HCT116 (cell line): ENCODE measurements around the gene M1AP. TPM values are rescaled to one million over a fixed set of nuclear protein-coding genes. Genes with fewer than 3 reads are reported as not detected.

ENCODE experiments used
- ATAC-seq: fragments of 200-7000 bp; cut with Tn5 transposase; 2 replicates; pipeline ENCODE4 v1.9.1; 2020; ENCODE audit warnings: mild to moderate bottlenecking, moderate library complexity
- BruUV-seq: library from RNA; stranded (reverse); fragments of 400-500 nt; replicated peaks from 2 replicates; lab custom pipeline; 2021; lab: Mats Ljungman, UMichigan
- CTCF ChIA-PET: fragments of 300-600 bp; sonication (Branson Sonifier 250); formaldehyde crosslinking; loops from one replicate; lab custom pipeline; 2021; ENCODE audit warnings: antibody characterized with exemption; lab: Charles Lee
- POLR2A ChIA-PET: fragments of 300-600, 350-600 bp; sonication (Branson Sonifier 250); formaldehyde crosslinking; loops from one replicate; lab custom pipeline; 2021; ENCODE audit warnings: antibody characterized with exemption; lab: Charles Lee
- RAD21 ChIA-PET, 2 experiments: fragments of 300-600 bp; sonication (Branson Sonifier 250); formaldehyde crosslinking; loops; one replicate each; lab custom pipeline; 2023; ENCODE audit warnings: low total read pairs in 2 of 2; ENCODE audit not compliant: uncharacterized antibody in 2 of 2, unreplicated experiment in 2 of 2, low non-redundant PET in 1 of 2; lab: Charles Lee
- DNase-seq: peaks from one replicate; pipeline ENCODE4 v3.0.0-alpha.2; 2010; ENCODE audit warnings: low read depth, low spot score
- H2AFZ ChIP-seq: fragments of 200-600 bp; shearing (Covaris generic), sonication (generic); 2 replicates; pipeline ENCODE4 v1.6.1; 2017; ENCODE audit warnings: low read depth, mixed run types, mixed read lengths, antibody characterized with exemption, low read length; ENCODE audit not compliant: poor library complexity, severe bottlenecking
- H3K27ac ChIP-seq: 2 replicates; pipeline ENCODE4 v1.5.1; 2012; ENCODE audit warnings: low read depth, low read length
- H3K27me3 ChIP-seq: fragments of 200-600 bp; sonication (generic); 2 replicates; pipeline ENCODE4 v1.6.1; 2016; ENCODE audit warnings: mixed run types, low read length, mixed read lengths; ENCODE audit not compliant: insufficient read depth
- H3K36me3 ChIP-seq, 2 experiments: fragments of 200-500 bp in 1 of 2; fragments of 200-600 bp in 1 of 2; sonication (Bioruptor generic) in 1 of 2; sonication (generic) in 1 of 2; 2 replicates each; pipeline versions ENCODE4 v1.5.1 to v1.6.1; 2014 to 2016; ENCODE audit warnings: low read length in 2 of 2, inconsistent platforms in 1 of 2, mixed read lengths in 1 of 2, mixed run types in 1 of 2; ENCODE audit not compliant: insufficient read depth in 2 of 2, control insufficient read depth in 1 of 2
- H3K4me1 ChIP-seq, 2 experiments: fragments of 200-600 bp in 1 of 2; sonication (generic) in 1 of 2; 2 replicates each; pipeline versions ENCODE4 v1.5.1 to v1.6.1; 2012 to 2017; ENCODE audit warnings: low read length in 2 of 2, inconsistent platforms in 1 of 2, mild to moderate bottlenecking in 1 of 2, mixed read lengths in 1 of 2, mixed run types in 1 of 2, moderate library complexity in 1 of 2; ENCODE audit not compliant: insufficient read depth in 2 of 2, control insufficient read depth in 1 of 2
- H3K4me2 ChIP-seq: fragments of 200-600 bp; sonication (generic); 2 replicates; pipeline ENCODE4 v1.6.1; 2017; ENCODE audit warnings: mixed run types, low read length, mixed read lengths
- H3K4me3 ChIP-seq, 2 experiments: fragments of 200-600 bp in 1 of 2; sonication (generic) in 1 of 2; replicated peaks in 1 of 2; 2 replicates each; pipeline ENCODE4 v1.5.1; 2011 to 2016; ENCODE audit warnings: low read length in 2 of 2, control low read depth in 1 of 2, low read depth in 1 of 2, mild to moderate bottlenecking in 1 of 2, mixed read lengths in 1 of 2, mixed run types in 1 of 2
- H3K79me2 ChIP-seq: fragments of 200-600 bp; sonication (generic); 2 replicates; pipeline ENCODE4 v1.6.1; 2017; ENCODE audit warnings: mild to moderate bottlenecking, mixed run types, low read length, moderate library complexity, mixed read lengths; ENCODE audit not compliant: insufficient read depth
- H3K9ac ChIP-seq: fragments of 200-600 bp; sonication (generic); 2 replicates; pipeline ENCODE4 v1.6.1; 2016; ENCODE audit warnings: low read length, mixed read lengths
- H3K9me2 ChIP-seq: fragments of 200-600 bp; sonication (generic), shearing (Covaris generic); 2 replicates; pipeline ENCODE4 v1.6.1; 2017; ENCODE audit warnings: mixed run types, mild to moderate bottlenecking, moderate library complexity; ENCODE audit not compliant: insufficient read depth
- H3K9me3 ChIP-seq, 2 experiments: fragments of 200-500 bp in 1 of 2; fragments of 200-600 bp in 1 of 2; sonication (Bioruptor generic) in 1 of 2; sonication (generic) in 1 of 2; 2 replicates each; pipeline ENCODE4 v1.6.1; 2014 to 2017; ENCODE audit warnings: low read length in 2 of 2, mixed read lengths in 2 of 2, inconsistent platforms in 1 of 2, low read depth in 1 of 2, mild to moderate bottlenecking in 1 of 2, mixed run types in 1 of 2, moderate library complexity in 1 of 2; ENCODE audit not compliant: control insufficient read depth in 1 of 2, insufficient read depth in 1 of 2
- H4K20me1 ChIP-seq: fragments of 200-600 bp; sonication (generic), shearing (Covaris generic); 2 replicates; pipeline ENCODE4 v1.6.1; 2017; ENCODE audit warnings: mixed run types, mild to moderate bottlenecking, moderate library complexity; ENCODE audit not compliant: insufficient read depth
- CBX3 ChIP-seq: IDR thresholded peaks from 2 replicates; pipeline ENCODE4 v1.6.1; 2012; ENCODE audit warnings: low read depth
- CEBPB ChIP-seq: IDR thresholded peaks from 2 replicates; pipeline ENCODE4 v1.6.1; 2012; ENCODE audit warnings: low read depth
- EGR1 ChIP-seq: IDR thresholded peaks from 2 replicates; pipeline ENCODE4 v1.6.1; 2012; ENCODE audit warnings: low read depth
- ELF1 ChIP-seq: IDR thresholded peaks from 2 replicates; pipeline ENCODE4 v1.6.1; 2012; ENCODE audit warnings: low read depth, borderline replicate concordance
- EZH2phosphoT487 ChIP-seq: fragments of 200-600 bp; IDR thresholded peaks from 2 replicates; pipeline ENCODE4 v1.6.1; 2018; ENCODE audit warnings: antibody characterized with exemption, borderline replicate concordance
- FOSL1 ChIP-seq: IDR thresholded peaks from 2 replicates; pipeline ENCODE4 v1.6.1; 2012; ENCODE audit warnings: low read depth
- JUND ChIP-seq: IDR thresholded peaks from 2 replicates; pipeline ENCODE4 v1.6.1; 2012
- POLR2A ChIP-seq: IDR thresholded peaks from 2 replicates; pipeline ENCODE4 v1.7.0; 2011; ENCODE audit warnings: borderline replicate concordance; ENCODE audit not compliant: insufficient read depth, insufficient read length; ENCODE audit errors: extremely low read depth
- POLR2AphosphoS5 ChIP-seq: IDR thresholded peaks from 2 replicates; pipeline ENCODE4 v1.6.1; 2011; ENCODE audit warnings: mild to moderate bottlenecking, low read depth, low read length, moderate library complexity
- SIN3A ChIP-seq: IDR thresholded peaks from 2 replicates; pipeline ENCODE4 v1.6.1; 2012; ENCODE audit warnings: low read depth
- SP1 ChIP-seq: IDR thresholded peaks from 2 replicates; pipeline ENCODE4 v1.6.1; 2012; ENCODE audit warnings: low read depth
- SRF ChIP-seq: IDR thresholded peaks from 2 replicates; pipeline ENCODE4 v1.6.1; 2012; ENCODE audit warnings: low read depth
- TCF7L2 ChIP-seq: IDR thresholded peaks from 2 replicates; pipeline ENCODE4 v1.7.0; 2011; ENCODE audit warnings: borderline replicate concordance, inconsistent platforms; ENCODE audit not compliant: insufficient read depth, insufficient read length; ENCODE audit errors: extremely low read depth
- YY1 ChIP-seq: IDR thresholded peaks from 2 replicates; pipeline ENCODE4 v1.6.1; 2011; ENCODE audit warnings: low read length, low read depth, moderate library complexity, mild to moderate bottlenecking; ENCODE audit not compliant: insufficient replicate concordance; ENCODE audit errors: extremely low read depth
- ZFX ChIP-seq: fragments of 450-650 bp; IDR thresholded peaks from 2 replicates; pipeline ENCODE4 v1.6.1; 2017
- intact Hi-C: fragments of 100-400 bp; cut with micrococcal nuclease; formaldehyde crosslinking; loops from 2 replicates; pipeline ENCODE4 v1.10.0; 2022
- total RNA-seq: library from RNA; stranded (reverse); gene quantifications from one replicate; pipeline ENCODE4 v1.2.1, GENCODE V29; 2021; ENCODE audit not compliant: unreplicated experiment
- TF ChIP-seq, protein P1 (sequence below), 3 experiments: fragments of 200-600 bp in 1 of 3; sonication (generic) in 1 of 3; IDR thresholded peaks in 2 of 3; conservative IDR thresholded peaks in 1 of 3; 2 replicates each; pipeline ENCODE4 v1.5.1; 2012 to 2017; ENCODE audit warnings: low read depth in 2 of 3, low read length in 2 of 3, antibody characterized with exemption in 1 of 3, borderline replicate concordance in 1 of 3, control low read depth in 1 of 3, mild to moderate bottlenecking in 1 of 3, mixed read lengths in 1 of 3, mixed run types in 1 of 3, moderate library complexity in 1 of 3; ENCODE audit not compliant: insufficient read depth in 1 of 3
- TF ChIP-seq, protein P2 (sequence below): IDR thresholded peaks from 2 replicates; pipeline ENCODE4 v1.6.1; 2012

Gene M1AP
- total RNA-seq, 1 experiment from 2014 or later = 28.2 TPM

DNA sequence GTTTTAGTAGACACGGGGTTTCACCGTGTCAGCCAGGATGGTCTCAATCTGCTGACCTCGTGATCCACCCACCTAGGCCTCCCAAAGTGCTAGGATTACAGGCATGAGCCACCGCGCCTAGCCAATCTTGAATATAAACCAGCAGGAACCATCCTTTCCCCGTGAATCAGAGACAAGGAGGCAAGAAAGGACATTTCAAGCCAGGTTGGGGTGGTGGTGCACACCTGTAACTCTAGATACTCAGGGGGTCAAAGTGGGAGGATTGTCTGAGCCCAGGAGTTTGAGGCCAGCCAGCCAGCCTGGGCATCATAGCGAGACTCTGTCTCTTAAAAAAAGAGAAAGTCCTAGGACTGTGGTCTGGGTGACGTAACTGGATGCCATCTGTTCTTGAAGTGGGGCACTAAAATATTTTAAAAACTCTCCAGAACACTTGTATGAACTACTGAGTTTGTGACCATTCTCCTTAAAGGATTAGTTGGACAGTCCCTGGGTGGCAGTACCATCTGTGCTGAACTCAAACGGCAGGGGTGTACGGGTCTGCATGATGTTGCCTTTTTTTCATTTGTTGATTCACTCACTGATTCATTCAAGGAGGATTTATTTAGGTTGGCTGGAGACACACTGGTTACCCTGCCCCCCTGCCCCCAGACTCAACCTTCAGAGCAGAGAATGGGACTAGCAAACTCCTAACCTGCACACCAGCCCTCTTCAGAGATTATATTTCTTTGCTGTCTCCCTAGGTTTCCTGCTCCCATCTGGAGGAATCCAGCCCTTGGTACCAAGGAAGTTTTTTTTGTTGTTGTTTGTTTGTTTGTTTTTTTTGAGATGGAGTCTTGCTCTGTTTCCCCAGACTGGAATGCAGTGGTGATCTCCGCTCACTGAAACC is 136.8 kb downstream of the M1AP start:
- Histone ChIP-seq H3K4me1 (peaks cover 6 to 16% of the 10 kb centered on the region in 2 experiments; a peak in 3 of 4 replicates), H3K36me3 (no peaks in the 10 kb centered on the region), H3K79me2 (peaks cover 9% of the 10 kb centered on the region; the same call in 1 of the 2 replicates), H3K4me3 (no peak overlapping the region), H3K9me2 (no peaks in the 10 kb centered on the region), H3K27me3 (no peaks in the 10 kb centered on the region), H3K9me3 (no peaks in the 10 kb centered on the region), H3K4me2 (no peak overlapping the region), H3K27ac (no peak overlapping the region), H3K9ac (no peak overlapping the region), H4K20me1 (no peaks in the 10 kb centered on the region), H2AFZ (no peak overlapping the region)
- no peak for TF ChIP-seq SIN3A
- no peak for TF ChIP-seq SRF
- no peak for TF ChIP-seq FOSL1
- no peak for TF ChIP-seq YY1
- no peak for TF ChIP-seq ZFX
- TF ChIP-seq, protein P1, sequence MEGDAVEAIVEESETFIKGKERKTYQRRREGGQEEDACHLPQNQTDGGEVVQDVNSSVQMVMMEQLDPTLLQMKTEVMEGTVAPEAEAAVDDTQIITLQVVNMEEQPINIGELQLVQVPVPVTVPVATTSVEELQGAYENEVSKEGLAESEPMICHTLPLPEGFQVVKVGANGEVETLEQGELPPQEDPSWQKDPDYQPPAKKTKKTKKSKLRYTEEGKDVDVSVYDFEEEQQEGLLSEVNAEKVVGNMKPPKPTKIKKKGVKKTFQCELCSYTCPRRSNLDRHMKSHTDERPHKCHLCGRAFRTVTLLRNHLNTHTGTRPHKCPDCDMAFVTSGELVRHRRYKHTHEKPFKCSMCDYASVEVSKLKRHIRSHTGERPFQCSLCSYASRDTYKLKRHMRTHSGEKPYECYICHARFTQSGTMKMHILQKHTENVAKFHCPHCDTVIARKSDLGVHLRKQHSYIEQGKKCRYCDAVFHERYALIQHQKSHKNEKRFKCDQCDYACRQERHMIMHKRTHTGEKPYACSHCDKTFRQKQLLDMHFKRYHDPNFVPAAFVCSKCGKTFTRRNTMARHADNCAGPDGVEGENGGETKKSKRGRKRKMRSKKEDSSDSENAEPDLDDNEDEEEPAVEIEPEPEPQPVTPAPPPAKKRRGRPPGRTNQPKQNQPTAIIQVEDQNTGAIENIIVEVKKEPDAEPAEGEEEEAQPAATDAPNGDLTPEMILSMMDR (IDR thresholded peaks at IDR 0.05 in 2 of 3, conservative IDR thresholded peaks at IDR 0.05 in 1 of 3; ENCODE audit: borderline replicate concordance in 1 of 3, insufficient read depth in 1 of 3, low read depth in 2 of 3, low read length in 2 of 3) = no peak
- TF ChIP-seq SP1 = no peak
- TF ChIP-seq EGR1 = no peak
- TF ChIP-seq POLR2A = no peak
- no peak for TF ChIP-seq JUND
- no peak for TF ChIP-seq CBX3
- TF ChIP-seq ELF1 = no peak
- TF ChIP-seq EZH2phosphoT487 = no peak
- TF ChIP-seq POLR2AphosphoS5 = no peak
- no peak for TF ChIP-seq TCF7L2
- no peak for TF ChIP-seq CEBPB
- TF ChIP-seq, protein P2, sequence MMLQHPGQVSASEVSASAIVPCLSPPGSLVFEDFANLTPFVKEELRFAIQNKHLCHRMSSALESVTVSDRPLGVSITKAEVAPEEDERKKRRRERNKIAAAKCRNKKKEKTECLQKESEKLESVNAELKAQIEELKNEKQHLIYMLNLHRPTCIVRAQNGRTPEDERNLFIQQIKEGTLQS = no peak
- POLR2A ChIA-PET = no interaction called here
- BruUV-seq = no TSS peak
- ATAC-seq = no peak
- CTCF ChIA-PET = no interaction called here
- no peak for DNase-seq
- RAD21 ChIA-PET = no interaction called here
- intact Hi-C loops = no loop called here
